Measurements from ENCODE around the gene INTS11. TPM values are rescaled to one million over a fixed set of nuclear protein-coding genes. Genes with fewer than 3 reads are reported as not detected.

INTS11 gene
- total and polyA plus RNA-seq, 2 of the 13 experiments (the other 11 are each of a cell fraction or from before 2014, with no cell fraction given) = 52.8 to 94.8 TPM

GRCh38 chr1:1329304-1330210, 5.1 kb upstream of the INTS11 start:
- ChIA-PET POLR2A (interaction anchor here (1.4 kb wide), 2 partner anchors 18 to 25 kb away, joined by 3 to 5 read pairs; no protein-coding TSS in a partner anchor), CTCF (ENCODE audit: low intra/inter-chr PET ratio, low total read pairs) (no interaction called here)
- Histone ChIP-seq H3K4me1 (ENCODE audit: insufficient read depth, low read length) (peaks cover 36% of the 10 kb centered on the region), H3K27me3 (ENCODE audit: control insufficient read depth in 1 of 2, insufficient read depth in 2 of 2, low read length in 2 of 2) (0 out of 5 replicates have a peak, but pooled peaks cover 0 to 4% of the 10 kb centered on the region in 2 experiments), H3K4me3 (replicated peaks in 1 of 3; ENCODE audit: insufficient read depth in 1 of 3, low read depth in 2 of 3, low read length in 3 of 3) (no peak overlapping the region), H3K79me2 (ENCODE audit: insufficient read depth, low read length) (peaks cover 15% of the 10 kb centered on the region), H3K36me3 (replicated peaks in 1 of 2; ENCODE audit: control insufficient read depth in 1 of 2, insufficient read depth in 2 of 2, low read length in 2 of 2) (peaks cover 0 to 3% of the 10 kb centered on the region in 2 experiments; a peak in 1 of 5 replicates), H2AFZ (ENCODE audit: low read length) (no peak overlapping the region), H3K9ac (ENCODE audit: insufficient read depth, low read depth, low read length) (no peak overlapping the region), H3K27ac (ENCODE audit: extremely low read length, insufficient read depth, low read length) (no peak overlapping the region), H3K9me3 (ENCODE audit: low read length) (no peaks in the 10 kb centered on the region), H3K4me2 (ENCODE audit: low read depth, low read length) (peak overlapping the region; percentile 87; the same call in 1 of the 2 replicates), H4K20me1 (ENCODE audit: insufficient read depth, low read length) (0 out of 2 replicates have a peak, but pooled peaks cover under 1% of the 10 kb centered on the region)
- in situ Hi-C loops (cut with HindIII; ENCODE audit: extremely low pct_ligation_motif_present, low pct_unique_long_range_greater_than_20kb) = no loop called here
- intact Hi-C loops (cut with micrococcal nuclease; ENCODE audit: unreplicated experiment) = no loop called here
- DNase-seq (ENCODE audit: low spot score) (no peak), ATAC-seq (no peak), FAIRE-seq (no peak)
- no TSS peak for BruUV-seq (replicated peaks)
- WGBS (ENCODE audit: low lambda C conversion rate) = 95% methylated on average over 44 of the region's 58 CpGs
- 0 out of 2 replicates have a peak, but pooled peaks have one; percentile 7 for TF ChIP-seq HIC2 (CRISPR knock-in tag; IDR thresholded peaks at IDR 0.05; ENCODE audit: low read depth)
- TF ChIP-seq ZNF326 (CRISPR knock-in tag; IDR thresholded peaks at IDR 0.05; ENCODE audit: borderline replicate concordance) = peak; percentile 88; the same call in 1 of the 2 replicates
- no peak for TF ChIP-seq NPAS2 (CRISPR knock-in tag; IDR thresholded peaks at IDR 0.05; ENCODE audit: borderline replicate concordance)
- peak; percentile 19; the same call in 1 of the 2 replicates for TF ChIP-seq ZHX1 (CRISPR knock-in tag; IDR thresholded peaks at IDR 0.05; ENCODE audit: low read depth)
- TF ChIP-seq SKIL (CRISPR knock-in tag; IDR thresholded peaks at IDR 0.05; ENCODE audit: borderline replicate concordance) = peak; percentile 38; the same call in 1 of the 2 replicates
- TF ChIP-seq GATAD1 (CRISPR knock-in tag; IDR thresholded peaks at IDR 0.05) = 0 out of 2 replicates have a peak, but pooled peaks have one; percentile 17
- TF ChIP-seq MYC (CRISPR knock-in tag; IDR thresholded peaks at IDR 0.05; ENCODE audit: borderline replicate concordance) = peak; percentile 17; the same call in 1 of the 2 replicates
- no peak for TF ChIP-seq DZIP1 (CRISPR knock-in tag; IDR thresholded peaks at IDR 0.05)
- TF ChIP-seq TCF12 (IDR thresholded peaks at IDR 0.05) = no peak
- no peak for TF ChIP-seq TCF12 (CRISPR knock-in tag; IDR thresholded peaks at IDR 0.05)
- no peak for TF ChIP-seq ZNF317 (CRISPR knock-in tag; IDR thresholded peaks at IDR 0.05)
- 0 out of 2 replicates have a peak, but pooled peaks have one; percentile 22 for TF ChIP-seq ZC3H4 (CRISPR knock-in tag; IDR thresholded peaks at IDR 0.05; ENCODE audit: borderline replicate concordance)
